HG03521 (cell line): ENCODE measurements around the gene JAKMIP1.

Experiments used
- ATAC-seq: cut with Tn5 transposase; IDR thresholded peaks from one replicate; pipeline ENCODE4 v1.9.1; 2021; ENCODE audit warnings: mild to moderate bottlenecking, moderate library complexity; ENCODE audit not compliant: unreplicated experiment

JAKMIP1 gene

DNA sequence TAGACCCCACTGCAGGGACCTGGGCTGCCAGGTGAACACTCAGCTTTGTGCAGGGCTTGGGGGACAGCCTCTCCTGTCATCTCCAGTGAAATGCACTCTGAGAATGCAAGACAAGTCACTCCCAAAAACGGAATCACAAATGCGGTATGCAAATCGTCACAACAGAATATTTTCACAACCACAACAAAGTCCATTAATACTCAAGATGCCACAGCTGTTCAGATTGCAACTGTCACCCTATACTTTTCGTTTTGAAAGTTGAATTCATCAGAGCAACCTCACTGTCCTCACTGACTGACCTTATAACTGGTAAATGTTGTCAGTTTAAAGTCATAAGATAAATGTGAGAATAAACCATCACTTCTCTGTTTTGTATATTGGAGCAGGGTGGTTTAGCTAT is 16.6 kb downstream of the JAKMIP1 start:
- ATAC-seq: peak; percentile 41

DNA sequence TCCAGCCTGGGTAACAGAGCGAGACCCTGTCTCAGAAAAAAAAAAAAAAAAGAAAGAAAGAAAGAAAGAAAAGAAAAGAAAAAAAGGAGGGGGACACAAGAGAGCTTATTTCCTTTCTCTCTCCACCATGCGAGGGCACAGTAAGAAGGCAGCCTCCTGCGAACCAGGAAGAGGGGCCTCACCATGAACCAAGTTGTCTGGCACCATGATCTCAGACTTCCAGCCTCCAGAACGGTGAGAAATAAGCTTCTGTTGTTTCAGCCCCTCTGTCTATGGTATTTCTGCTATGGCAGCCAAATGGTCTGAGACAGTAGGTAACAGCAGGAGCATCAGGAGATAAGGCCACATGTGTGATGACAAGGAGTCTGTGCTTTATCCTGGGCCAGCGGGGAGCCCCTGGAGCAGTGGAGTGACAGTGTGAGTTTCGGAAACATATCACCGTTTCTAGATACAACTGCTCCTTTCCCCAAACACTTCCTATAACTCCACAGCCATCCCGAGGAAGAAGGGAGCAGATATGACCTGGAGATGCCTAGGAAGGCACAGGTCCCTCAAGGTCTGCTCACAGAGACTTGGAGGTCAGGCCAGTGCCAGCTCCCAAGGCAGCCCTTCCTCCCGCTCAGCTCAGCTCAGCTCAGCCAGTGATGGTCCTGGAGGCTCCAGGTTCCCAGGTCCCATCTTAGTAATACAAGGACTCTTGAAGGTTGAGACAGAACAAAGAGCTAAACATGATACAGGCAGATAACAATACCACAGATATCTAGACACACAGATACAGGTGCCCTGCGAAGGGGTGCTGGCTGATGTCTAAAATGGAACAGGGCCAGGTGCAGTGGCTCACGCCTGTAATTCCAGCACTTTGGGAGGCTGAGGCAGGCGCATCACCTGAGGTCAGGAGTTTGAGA is 17.7 kb downstream of the JAKMIP1 start:
- no peak for ATAC-seq

DNA sequence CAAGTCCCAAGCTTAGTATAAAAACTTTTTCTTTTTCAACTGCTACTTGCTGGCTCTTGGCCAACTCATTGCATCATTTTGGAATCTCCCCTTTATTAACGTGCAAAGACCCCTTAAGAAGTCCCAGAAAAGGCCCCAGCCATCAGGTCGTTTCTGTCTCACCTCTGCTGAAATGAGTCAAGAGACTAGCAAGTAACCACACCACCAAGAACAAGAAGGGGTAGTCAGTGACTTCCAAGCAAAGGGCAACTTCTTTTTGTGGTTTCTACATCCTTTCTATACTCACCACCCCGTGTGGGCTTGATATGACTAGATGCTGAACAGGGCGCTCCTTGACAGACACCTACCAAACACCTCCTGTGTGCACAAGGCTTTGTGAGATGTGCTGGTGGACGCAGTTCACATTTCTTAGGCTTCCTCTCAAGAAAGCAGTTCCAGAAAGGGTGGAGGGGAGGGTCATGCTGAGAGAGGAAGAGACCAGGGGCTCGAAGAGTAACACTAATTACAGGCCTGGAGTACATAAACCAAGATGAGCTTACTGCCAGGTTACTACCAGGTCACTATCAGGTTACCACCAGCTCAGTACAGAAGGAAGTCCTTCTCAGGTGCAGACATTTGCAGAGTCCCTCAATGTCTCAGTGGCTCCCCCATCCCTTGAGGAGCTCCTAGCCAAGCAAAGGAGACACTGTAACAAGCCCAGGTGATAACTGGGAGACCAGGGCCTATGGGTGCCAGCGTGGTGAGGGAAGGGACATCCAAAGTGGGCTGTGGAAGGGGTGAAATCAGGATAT is 19.3 kb downstream of the JAKMIP1 start:
- peak; percentile 79 for ATAC-seq

DNA sequence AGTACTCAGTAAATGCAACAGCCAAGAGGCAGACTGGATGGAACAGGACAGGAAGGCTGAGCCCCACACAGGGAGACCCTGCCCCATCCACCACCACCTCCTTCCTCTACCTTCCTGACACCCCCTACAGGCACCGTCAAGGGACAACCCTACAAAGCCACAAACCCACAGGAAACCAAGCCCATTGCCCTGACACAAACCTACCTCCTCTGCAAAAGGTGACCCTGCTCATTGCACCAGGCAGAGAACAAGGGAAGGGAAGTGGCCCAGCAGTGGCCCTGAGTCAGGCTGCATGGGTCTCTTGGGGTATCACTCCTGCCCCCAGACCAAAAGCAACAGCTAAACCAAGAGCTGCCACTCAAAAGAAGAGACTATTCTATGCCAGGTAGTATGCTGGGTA is 21.0 kb downstream of the JAKMIP1 start:
- ATAC-seq: no peak

DNA sequence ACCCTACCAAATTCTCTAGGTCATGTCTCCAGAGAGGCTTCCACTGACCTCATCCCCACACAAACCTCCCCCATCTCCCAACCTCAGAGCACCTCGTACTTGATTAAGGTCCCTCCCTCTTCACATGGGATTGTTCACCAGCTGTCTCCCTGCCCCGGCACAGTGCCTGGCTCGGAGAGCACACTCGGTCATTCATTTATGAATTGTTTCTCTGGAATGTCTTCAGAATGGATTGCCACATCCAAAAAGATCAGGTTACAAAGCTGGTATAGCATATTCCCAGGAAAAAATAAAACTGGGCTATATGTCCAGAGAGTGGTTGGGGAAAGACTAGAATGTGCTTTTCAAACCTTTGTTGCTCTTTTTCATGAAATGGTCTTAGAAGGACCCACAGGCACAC is 21.6 kb downstream of the JAKMIP1 start:
- no peak for ATAC-seq

DNA sequence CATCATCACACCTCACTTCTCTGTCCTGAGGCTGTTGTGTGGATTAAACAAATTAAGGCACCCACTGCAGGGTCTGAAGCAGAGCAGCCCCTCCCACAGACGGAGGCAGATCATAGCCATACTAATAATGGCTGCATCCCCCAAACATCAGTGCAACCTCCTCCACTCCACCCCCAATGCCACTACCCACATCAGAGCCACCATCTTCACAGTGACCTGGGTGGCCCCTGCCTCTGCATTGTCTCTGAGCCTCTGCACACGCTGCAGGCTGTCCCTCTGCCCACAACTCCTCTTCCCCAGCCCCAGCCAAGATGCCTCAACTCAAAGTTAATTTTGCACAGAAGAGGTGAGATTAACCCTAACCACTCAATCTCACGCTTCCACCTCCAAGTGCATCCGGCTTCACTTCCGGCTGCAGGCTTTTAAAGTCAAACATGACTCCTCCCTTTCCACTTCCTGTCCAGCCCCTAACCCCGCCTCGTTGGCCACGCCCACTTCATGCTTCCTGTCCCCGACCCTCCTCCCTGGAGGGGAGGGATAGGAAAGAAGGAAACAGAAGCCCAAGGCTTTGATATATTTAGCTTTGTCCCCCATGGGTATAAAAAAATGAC is 22.7 kb downstream of the JAKMIP1 start:
- ATAC-seq: no peak

DNA sequence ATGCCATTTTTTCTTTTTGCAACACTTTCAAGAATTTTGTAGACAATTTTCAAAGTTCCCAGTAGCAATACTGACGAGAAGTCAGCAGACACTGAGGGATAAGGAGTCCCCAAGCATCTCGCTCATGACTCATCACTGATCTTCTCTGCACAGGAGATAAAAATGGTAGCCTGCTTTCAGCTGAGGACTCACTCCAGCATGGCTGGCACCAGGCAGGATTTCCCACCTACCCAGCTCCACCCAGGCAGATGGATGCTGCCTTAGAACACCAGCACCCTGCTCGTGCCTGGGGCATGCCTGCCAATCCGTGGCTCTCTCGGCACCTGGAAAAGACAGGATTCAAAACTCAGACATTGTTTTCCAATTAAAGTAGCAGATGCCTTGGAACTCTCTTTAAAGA is 24.9 kb downstream of the JAKMIP1 start:
- ATAC-seq: no peak

DNA sequence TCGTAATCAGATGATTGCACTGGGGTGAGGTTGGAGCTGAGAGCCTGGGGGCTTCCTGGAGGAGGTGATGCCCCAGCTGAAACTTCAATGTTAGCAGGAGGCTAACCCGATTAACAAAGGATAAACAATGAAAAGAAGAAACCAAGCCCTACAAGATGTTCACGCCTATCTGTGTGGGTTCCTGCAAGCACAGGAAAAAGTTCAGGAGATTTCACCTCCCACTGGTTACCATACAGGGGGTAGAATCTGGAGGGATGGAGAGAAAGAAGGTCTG is 27.5 kb downstream of the JAKMIP1 start:
- no peak for ATAC-seq

DNA sequence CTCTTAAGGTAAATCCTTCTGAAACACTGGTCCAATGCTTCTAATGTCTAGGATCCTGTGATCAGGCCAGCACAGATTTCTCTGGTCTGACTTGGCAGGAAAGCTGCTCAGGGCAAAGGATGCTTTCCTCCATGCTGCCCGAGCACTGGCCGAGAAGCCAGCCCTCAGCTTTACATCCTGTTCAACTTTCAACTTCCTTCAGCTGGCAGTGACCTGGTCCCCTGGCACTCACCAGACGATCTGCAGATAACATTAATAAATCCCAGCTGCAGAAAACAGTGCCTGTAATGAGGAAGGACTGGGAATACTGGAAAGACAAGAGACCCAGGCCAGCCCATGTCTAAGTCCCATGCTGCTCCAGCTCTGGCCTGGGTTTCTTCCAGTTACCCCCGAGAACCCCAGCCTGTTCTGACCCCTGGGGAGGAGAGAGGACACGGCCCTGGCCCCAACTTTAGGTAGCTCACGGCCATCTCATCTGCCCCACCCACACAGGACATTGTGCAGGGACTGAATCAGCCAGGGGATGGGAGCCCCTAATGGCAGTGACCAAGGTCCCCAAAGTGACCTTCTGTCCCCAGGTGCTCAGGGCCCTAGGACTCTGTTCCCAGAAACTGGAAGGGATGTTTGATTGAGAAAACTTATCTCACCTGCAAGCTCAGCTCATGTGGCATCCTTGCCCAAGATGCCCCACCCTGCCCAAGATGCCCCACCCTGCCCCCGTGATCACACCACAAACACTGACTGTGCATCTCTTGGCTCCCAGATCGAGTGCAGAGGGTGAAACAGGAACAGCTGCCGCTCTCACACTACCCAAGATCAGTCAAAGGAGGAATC is 28.0 kb downstream of the JAKMIP1 start:
- no peak for ATAC-seq

DNA sequence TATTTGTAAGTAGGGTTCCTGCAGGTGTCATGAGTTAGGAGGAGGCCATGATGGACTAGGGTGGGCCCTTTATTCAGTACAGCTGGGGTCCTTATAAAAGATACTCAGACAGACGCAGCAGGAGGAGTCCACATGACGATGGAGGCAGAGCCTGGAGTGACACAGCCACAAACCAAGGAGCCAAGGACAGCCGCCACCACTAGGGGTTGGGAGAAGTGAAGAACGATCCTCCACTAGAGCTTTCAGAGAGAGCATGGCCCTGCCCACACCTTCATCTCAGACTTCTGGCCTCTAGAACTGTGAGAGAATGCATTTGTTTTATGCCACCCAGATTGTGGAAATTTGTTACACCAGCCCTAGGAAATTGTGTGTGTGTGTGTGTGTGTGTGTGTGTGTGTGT is 31.1 kb downstream of the JAKMIP1 start:
- no peak for ATAC-seq

DNA sequence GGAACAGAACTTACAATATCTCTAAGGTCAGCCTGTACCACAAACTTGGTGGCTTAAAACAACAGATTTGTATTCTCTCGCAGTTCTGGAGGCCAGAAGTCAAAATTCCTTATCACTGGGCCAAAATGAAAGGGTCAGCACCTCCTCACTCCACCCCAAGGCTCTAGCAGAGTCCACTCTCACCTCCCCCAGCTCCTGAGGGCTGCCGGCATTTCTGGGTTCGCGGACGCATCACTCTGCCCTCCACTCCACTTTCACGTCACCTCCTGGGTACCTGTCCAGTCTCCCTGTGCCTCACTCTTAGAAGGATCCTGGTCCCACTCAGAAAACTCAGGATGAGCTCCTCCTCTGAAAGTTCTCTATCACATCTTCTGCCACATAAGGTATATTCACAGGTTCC is 34.6 kb downstream of the JAKMIP1 start:
- no peak for ATAC-seq

DNA sequence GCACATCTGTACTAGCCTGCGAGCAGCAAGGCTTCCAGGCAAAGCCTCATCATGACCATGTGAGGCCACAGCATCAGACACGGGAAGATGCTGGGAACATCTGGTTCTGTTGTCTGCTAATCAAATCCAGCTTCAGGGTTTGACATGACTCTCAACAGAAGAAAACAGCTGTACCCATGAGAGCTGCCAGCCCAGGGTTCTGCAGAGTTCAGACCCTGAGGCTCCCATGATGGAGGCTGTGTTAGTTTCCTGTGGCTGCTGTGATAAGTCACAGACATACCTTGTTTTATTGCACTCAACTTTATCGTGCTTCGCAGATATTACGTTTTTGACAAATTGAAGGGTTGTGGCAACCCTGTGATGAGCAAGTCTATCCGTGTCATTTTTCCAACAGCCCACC is 37.5 kb downstream of the JAKMIP1 start:
- no peak for ATAC-seq

DNA sequence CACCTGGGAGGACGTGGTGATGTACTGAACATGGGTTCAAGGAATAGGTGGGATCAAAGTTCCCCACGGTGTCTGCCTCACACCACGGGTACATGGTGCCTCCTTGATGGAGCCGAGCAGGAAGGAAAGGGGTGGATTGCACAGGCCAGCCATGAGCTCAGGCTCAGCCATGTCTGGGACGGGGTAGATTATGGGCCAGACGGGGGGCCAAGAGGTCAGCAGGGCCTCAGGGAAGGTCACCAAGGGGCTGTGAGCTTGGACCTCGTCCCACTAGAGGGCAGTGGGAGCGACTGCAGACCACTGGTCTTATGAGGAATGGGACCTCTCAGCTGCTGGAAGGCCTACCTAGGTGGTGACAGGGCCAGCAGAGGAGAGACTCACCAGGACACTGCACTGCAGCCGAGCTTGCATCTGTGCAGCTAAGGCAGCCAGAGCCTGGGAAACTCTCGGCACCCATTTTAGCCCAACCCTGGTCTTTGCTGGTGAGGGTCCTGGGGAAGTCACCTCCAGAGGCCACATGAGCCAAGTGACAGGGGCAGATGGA is 38.4 kb downstream of the JAKMIP1 start:
- no peak for ATAC-seq

DNA sequence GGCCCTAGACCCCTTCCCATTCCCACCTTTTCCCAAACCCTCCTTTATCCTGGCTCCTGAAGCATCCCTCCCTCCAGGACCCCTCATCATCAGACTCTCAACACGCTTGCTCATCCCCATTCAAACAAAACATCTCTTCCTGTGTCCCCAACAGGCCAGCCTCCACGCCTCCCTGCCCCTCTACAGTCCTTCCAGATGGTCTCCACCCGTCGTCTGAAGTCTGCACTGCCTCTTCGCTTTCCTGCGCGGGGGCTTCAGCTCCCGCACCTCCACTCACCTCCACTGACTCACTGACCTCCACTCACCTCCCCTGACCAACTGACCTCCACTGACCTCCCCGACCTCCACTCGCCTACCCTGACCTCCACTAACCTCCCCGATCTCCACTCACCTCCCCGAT is 39.8 kb downstream of the JAKMIP1 start:
- no peak for ATAC-seq

DNA sequence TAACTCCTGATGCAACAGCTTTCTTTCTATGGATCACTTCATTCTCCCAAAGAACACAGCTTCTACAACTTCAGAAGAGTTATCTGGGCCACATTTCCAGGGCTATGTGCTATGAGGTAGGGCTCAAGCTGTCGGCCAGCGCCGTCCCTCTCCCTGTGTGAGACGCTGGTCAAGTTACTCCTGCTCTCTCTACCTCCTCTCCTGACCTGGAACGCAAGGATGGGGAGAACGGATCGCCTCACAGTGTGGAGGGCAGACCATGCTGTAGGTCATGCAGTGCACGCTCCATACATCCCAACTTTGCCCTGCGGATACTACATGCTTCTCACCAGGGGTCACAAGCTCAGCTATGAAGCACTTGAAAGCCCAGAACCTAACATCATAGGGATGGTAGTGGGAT is 42.4 kb downstream of the JAKMIP1 start:
- no peak for ATAC-seq

DNA sequence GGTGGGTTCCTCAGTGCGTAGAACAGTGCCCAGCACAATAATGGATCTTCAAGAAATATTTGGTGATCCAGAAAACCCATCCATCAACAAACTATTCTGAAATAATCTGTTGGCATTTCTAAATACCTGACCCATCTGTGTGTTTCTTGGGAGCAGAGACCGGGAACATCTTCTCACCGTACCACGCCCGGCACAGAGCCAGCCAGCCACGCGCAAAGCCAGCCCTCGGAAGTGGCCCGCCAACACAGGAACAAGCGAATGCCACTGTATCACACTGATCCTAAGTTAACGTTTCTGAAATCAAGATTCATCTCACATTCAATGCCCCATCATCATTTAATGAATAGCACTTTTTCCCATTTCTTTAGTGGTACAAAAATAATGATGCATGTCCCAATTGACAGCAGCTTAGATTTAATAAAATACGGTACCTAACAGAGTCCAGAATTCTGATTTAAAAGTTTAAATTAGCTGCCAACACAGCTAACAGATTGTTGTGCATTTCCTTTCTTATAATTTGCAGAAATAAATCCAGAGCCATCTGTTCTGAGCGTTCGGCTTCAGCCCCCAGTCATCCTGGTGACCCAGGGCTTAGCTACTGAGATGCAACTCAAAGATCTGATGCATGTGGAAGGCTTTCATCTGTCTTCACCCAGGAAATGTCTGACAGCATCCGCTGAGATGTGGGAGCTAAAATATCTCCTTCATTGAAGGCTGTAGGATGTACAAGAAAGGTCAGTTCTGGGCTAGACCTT is 44.2 kb downstream of the JAKMIP1 start:
- no peak for ATAC-seq

DNA sequence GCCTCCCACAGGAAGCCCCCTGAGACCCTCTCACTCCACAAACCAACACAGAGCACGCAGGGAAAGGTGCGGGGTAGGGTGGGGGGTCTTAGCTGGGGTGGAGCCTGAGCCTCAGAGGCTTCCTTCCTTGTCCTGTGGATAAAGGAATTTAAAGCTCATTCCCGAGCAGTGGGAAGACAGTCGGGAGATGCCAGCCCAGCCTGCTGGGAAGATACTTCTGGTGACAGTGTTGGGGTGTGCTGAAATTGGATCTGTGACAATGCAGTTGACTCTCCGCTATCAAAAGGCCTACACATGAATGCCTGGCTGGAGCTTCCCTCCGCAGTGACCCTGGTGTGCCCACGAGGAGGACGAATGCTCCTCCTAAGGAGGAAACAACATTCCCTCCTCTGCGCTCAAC is 45.5 kb downstream of the JAKMIP1 start:
- ATAC-seq: no peak

DNA sequence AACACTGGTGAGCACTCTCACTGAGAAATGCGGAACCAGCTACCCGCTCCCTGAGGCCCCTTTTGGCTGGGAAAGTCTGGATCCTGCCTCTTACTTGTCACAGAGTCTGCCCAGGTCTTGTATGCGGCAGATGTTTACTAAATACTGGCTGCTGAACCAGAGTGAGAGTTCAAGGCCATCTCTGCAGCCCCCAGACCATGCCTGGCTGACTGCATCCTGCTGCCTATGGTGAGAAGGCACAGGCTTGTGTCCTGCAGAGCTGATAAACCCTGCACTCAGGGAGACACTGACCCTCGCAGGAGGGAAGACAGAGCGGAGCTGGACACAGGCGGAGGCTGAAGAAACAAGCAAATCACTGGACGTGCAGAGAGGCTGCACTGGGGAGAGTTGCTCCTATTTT is 46.5 kb downstream of the JAKMIP1 start:
- no peak for ATAC-seq

DNA sequence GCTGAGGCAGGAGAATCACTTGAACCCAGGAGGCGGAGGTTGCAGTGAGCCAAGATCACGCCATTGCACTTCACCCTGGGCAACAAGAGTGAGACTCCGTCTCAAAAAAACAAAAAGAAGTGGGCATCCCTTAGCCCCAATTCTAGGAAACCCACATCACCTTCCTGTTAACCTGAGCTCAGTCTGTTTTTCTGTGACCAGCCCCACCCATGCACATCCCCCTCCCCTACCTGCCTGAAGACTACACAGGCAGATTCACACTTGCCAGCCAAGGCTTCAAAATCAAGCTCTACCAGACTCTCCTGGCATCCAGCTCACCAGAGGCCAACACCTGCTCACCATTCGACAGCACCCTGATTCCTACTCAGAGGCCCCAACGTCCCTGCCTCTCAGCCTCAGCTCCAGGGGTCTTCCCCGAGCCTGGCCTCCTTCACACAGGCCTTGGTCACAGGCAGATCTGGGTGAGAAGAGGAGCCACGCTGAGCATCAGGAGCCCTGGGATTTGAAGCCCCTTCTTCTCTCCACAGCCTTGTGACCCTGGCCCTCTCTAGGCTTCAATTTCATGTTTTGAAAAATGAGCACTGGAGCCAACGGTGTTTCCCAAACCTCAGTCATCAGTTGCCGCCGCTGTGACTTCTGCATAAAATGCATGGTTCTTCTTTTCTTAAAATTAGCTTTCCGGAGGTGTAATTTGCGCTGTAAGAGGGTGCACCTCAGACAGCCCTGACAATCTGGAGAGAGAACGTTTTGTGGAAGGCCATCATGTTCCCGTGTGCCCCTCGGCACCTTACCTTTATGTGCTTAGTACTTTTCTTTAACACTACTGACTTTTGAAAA is 47.3 kb downstream of the JAKMIP1 start:
- no peak for ATAC-seq
